COLO668 (cell line): Measurements from ENCODE around the gene RASAL2.
"Not testable (repeated sequence)": the region's sequence is repeated elsewhere in the genome, so short reads cannot be mapped to it uniquely, and the experiment has no call there.

Source experiments
- DNase-seq: peaks from one replicate; lab custom pipeline; 2025; ENCODE audit not compliant: unreplicated experiment; lab: John Stamatoyannopoulos, UW

Gene RASAL2

GRCh38 chr1:178155481-178156255 is 61.8 kb downstream of the RASAL2 start:
- no peak for DNase-seq

- no peak for DNase-seq
Measured at GRCh38 chr1:178160736-178161475, 67.0 kb downstream of the RASAL2 start.

GRCh38 chr1:178161516-178161915 is 67.6 kb downstream of the RASAL2 start:
- DNase-seq: no peak

GRCh38 chr1:178165196-178165595 is 71.3 kb downstream of the RASAL2 start:
- no peak for DNase-seq

- no peak for DNase-seq
Measured at GRCh38 chr1:178166429-178167024, 72.6 kb downstream of the RASAL2 start.

GRCh38 chr1:178168536-178168935 is 74.6 kb downstream of the RASAL2 start:
- no peak for DNase-seq

GRCh38 chr1:178169649-178170048 is 75.7 kb downstream of the RASAL2 start:
- DNase-seq: no peak

GRCh38 chr1:178172939-178173338 is 79.0 kb downstream of the RASAL2 start:
- no peak for DNase-seq

GRCh38 chr1:178174539-178174938 is 80.6 kb downstream of the RASAL2 start:
- DNase-seq: no peak

- no peak for DNase-seq
Measured at GRCh38 chr1:178180405-178180804, 86.5 kb downstream of the RASAL2 start.

GRCh38 chr1:178183796-178184195 is 89.9 kb downstream of the RASAL2 start:
- DNase-seq: no peak

- no peak for DNase-seq
Measured at GRCh38 chr1:178188306-178188705, 94.4 kb downstream of the RASAL2 start.

- DNase-seq: no peak
Measured at GRCh38 chr1:178189814-178190213, 95.9 kb downstream of the RASAL2 start.

- DNase-seq: no peak
Measured at GRCh38 chr1:178190881-178191280, 97.0 kb downstream of the RASAL2 start.

- no peak for DNase-seq
Measured at GRCh38 chr1:178192686-178193085, 98.8 kb downstream of the RASAL2 start.

GRCh38 chr1:178196631-178197030 is 102.7 kb downstream of the RASAL2 start:
- no peak for DNase-seq

- DNase-seq: not testable (repeated sequence)
Measured at GRCh38 chr1:178202095-178202494, 108.2 kb downstream of the RASAL2 start.

GRCh38 chr1:178202546-178202945 is 108.6 kb downstream of the RASAL2 start:
- DNase-seq: not testable (repeated sequence)

GRCh38 chr1:178208269-178208856 is 114.5 kb downstream of the RASAL2 start:
- not testable (repeated sequence) for DNase-seq

- DNase-seq: no peak
Measured at GRCh38 chr1:178209935-178210334, 116.0 kb downstream of the RASAL2 start.

GRCh38 chr1:178218550-178218949 is 124.6 kb downstream of the RASAL2 start:
- DNase-seq: no peak

- no peak for DNase-seq
Measured at GRCh38 chr1:178220094-178220493, 126.2 kb downstream of the RASAL2 start.
